IMR-90 (cell line): ENCODE results near the gene MAN2A2. TPM values are rescaled to one million over a fixed set of nuclear protein-coding genes. Genes with fewer than 3 reads are reported as not detected.

Experiments
- ATAC-seq: fragments of 200-7000 bp; cut with Tn5 transposase; 2 replicates; pipeline ENCODE4 v1.9.1; 2020; ENCODE audit warnings: low read depth, mild to moderate bottlenecking, moderate library complexity
- BruUV-seq: library from RNA; stranded (reverse); fragments of 400-500 nt; replicated peaks from 2 replicates; lab custom pipeline; 2021; lab: Mats Ljungman, UMichigan
- CTCF ChIA-PET: fragments of 300-600 bp; formaldehyde crosslinking; extraction: SDS; loops from one replicate; lab custom pipeline; 2021; ENCODE audit warnings: antibody characterized with exemption; lab: Yijun Ruan, JAX
- POLR2A ChIA-PET: fragments of 300-600 bp; sonication (Branson Sonifier 250); formaldehyde crosslinking; loops from one replicate; lab custom pipeline; 2022; ENCODE audit warnings: antibody characterized with exemption; ENCODE audit not compliant: unreplicated experiment; lab: Charles Lee
- DNase-seq: peaks from one replicate; pipeline ENCODE4 v3.0.0; 2013
- H2AFZ ChIP-seq: replicated peaks from 2 replicates; pipeline ENCODE3; 2013; ENCODE audit warnings: low read length, mild to moderate bottlenecking; ENCODE audit not compliant: poor library complexity
- H2AK5ac ChIP-seq: 2 replicates; pipeline ENCODE4 v1.6.1; 2013; ENCODE audit warnings: low read depth, low read length, inconsistent platforms
- H2AK9ac ChIP-seq: replicated peaks from 2 replicates; pipeline ENCODE3; 2013; ENCODE audit warnings: mild to moderate bottlenecking, low read depth, low read length, moderate library complexity; ENCODE audit not compliant: poor library complexity
- H2BK120ac ChIP-seq: 2 replicates; pipeline ENCODE4 v1.6.1; 2013; ENCODE audit warnings: low read depth, low read length, inconsistent platforms
- H2BK15ac ChIP-seq: 3 replicates; pipeline ENCODE4 v1.6.1; 2013; ENCODE audit warnings: low read depth, low read length, inconsistent platforms
- H2BK20ac ChIP-seq: 2 replicates; pipeline ENCODE4 v1.6.1; 2013; ENCODE audit warnings: low read depth, mild to moderate bottlenecking, inconsistent platforms, low read length, moderate library complexity
- H2BK5ac ChIP-seq: 2 replicates; pipeline ENCODE4 v1.6.1; 2013; ENCODE audit warnings: mild to moderate bottlenecking, low read depth, low read length, inconsistent platforms; ENCODE audit not compliant: poor library complexity, severe bottlenecking
- H3K14ac ChIP-seq: replicated peaks from 2 replicates; pipeline ENCODE4 v1.6.1; 2013; ENCODE audit warnings: low read depth, low read length, inconsistent platforms
- H3K18ac ChIP-seq: 2 replicates; pipeline ENCODE4 v1.6.1; 2013; ENCODE audit warnings: low read depth, low read length, control low read depth
- H3K23ac ChIP-seq: 2 replicates; pipeline ENCODE4 v1.6.1; 2013; ENCODE audit warnings: low read depth, low read length, inconsistent platforms
- H3K27ac ChIP-seq: 2 replicates; pipeline ENCODE4 v1.5.1; 2013; ENCODE audit warnings: mild to moderate bottlenecking, control low read depth, low read length; ENCODE audit not compliant: insufficient read depth
- H3K27me3 ChIP-seq: 2 replicates; pipeline ENCODE4 v1.6.1; 2013; ENCODE audit warnings: low read length; ENCODE audit not compliant: control insufficient read depth, insufficient read depth
- H3K36me3 ChIP-seq: 2 replicates; pipeline ENCODE4 v1.6.1; 2013; ENCODE audit warnings: low read length, mixed read lengths; ENCODE audit not compliant: control insufficient read depth, insufficient read depth
- H3K4ac ChIP-seq: 2 replicates; pipeline ENCODE4 v1.6.1; 2013; ENCODE audit warnings: low read depth, low read length, inconsistent platforms
- H3K4me1 ChIP-seq: 2 replicates; pipeline ENCODE4 v1.6.1; 2013; ENCODE audit warnings: low read length, mixed read lengths; ENCODE audit not compliant: control insufficient read depth, insufficient read depth
- H3K4me2 ChIP-seq: 2 replicates; pipeline ENCODE4 v1.6.1; 2013; ENCODE audit warnings: low read depth, mild to moderate bottlenecking, control low read depth, low read length, moderate library complexity
- H3K4me3 ChIP-seq: 2 replicates; pipeline ENCODE4 v1.5.1; 2013; ENCODE audit warnings: low read depth, mild to moderate bottlenecking, control low read depth, low read length, moderate library complexity; ENCODE audit not compliant: insufficient read depth
- H3K56ac ChIP-seq: 2 replicates; pipeline ENCODE4 v1.6.1; 2013; ENCODE audit warnings: low read length, inconsistent platforms; ENCODE audit not compliant: insufficient read depth; ENCODE audit errors: extremely low read depth
- H3K79me1 ChIP-seq, 2 experiments: 2 replicates each; pipeline ENCODE4 v1.6.1; 2013; ENCODE audit warnings: low read length in 2 of 2, inconsistent platforms in 1 of 2, low read depth in 1 of 2
- H3K9ac ChIP-seq: 2 replicates; pipeline ENCODE4 v1.6.1; 2013; ENCODE audit warnings: low read depth, low read length, control low read depth
- H3K9me1 ChIP-seq: 2 replicates; pipeline ENCODE4 v1.6.1; 2013; ENCODE audit warnings: low read length, inconsistent platforms; ENCODE audit not compliant: insufficient read depth
- H3K9me3 ChIP-seq: 2 replicates; pipeline ENCODE4 v1.6.1; 2013; ENCODE audit warnings: low read length; ENCODE audit not compliant: control insufficient read depth, insufficient read depth
- H4K20me1 ChIP-seq: 2 replicates; pipeline ENCODE4 v1.6.1; 2013; ENCODE audit warnings: low read length, inconsistent platforms; ENCODE audit not compliant: insufficient read depth
- H4K5ac ChIP-seq: 2 replicates; pipeline ENCODE4 v1.6.1; 2013; ENCODE audit warnings: mild to moderate bottlenecking, low read depth, low read length, control low read depth
- H4K8ac ChIP-seq, 2 experiments: 2 replicates each; pipeline ENCODE4 v1.6.1; 2013; ENCODE audit warnings: low read depth in 2 of 2, low read length in 2 of 2, control low read depth in 1 of 2, inconsistent platforms in 1 of 2
- H4K91ac ChIP-seq: 2 replicates; pipeline ENCODE4 v1.6.1; 2013; ENCODE audit warnings: low read depth, low read length, inconsistent platforms; ENCODE audit not compliant: insufficient read depth
- BHLHE40 ChIP-seq: fragments of 150-350 bp; IDR thresholded peaks from 2 replicates; pipeline ENCODE4 v1.6.1; 2016; ENCODE audit warnings: mild to moderate bottlenecking, low read depth, low read length
- CHD1 ChIP-seq: IDR thresholded peaks from 2 replicates; pipeline ENCODE4 v1.6.1; 2012; ENCODE audit warnings: low read depth, low read length, improper control_type of control experiment
- CTCF ChIP-seq: conservative IDR thresholded peaks from 2 replicates; pipeline ENCODE4 v1.5.1; 2012; ENCODE audit warnings: mild to moderate bottlenecking, low read depth, low read length, improper control_type of control experiment
- ELK1 ChIP-seq: fragments of 150-350 bp; IDR thresholded peaks from 2 replicates; pipeline ENCODE4 v1.6.1; 2016; ENCODE audit warnings: low read depth, mild to moderate bottlenecking, low read length, moderate library complexity, borderline replicate concordance
- FOS ChIP-seq: fragments of 150-350 bp; IDR thresholded peaks from 2 replicates; pipeline ENCODE4 v1.6.1; 2016; ENCODE audit warnings: low read depth, low read length
- MAFK ChIP-seq: IDR thresholded peaks from 2 replicates; pipeline ENCODE4 v1.6.1; 2012; ENCODE audit warnings: low read depth, low read length, improper control_type of control experiment
- MXI1 ChIP-seq: IDR thresholded peaks from 2 replicates; pipeline ENCODE4 v1.6.1; 2012; ENCODE audit warnings: low read depth, mild to moderate bottlenecking, low read length, moderate library complexity, borderline replicate concordance
- NFE2L2 ChIP-seq: fragments of 150-350 bp; IDR thresholded peaks from 2 replicates; pipeline ENCODE4 v1.6.1; 2016; ENCODE audit warnings: low read depth, mild to moderate bottlenecking, low read length
- POLR2A ChIP-seq: IDR thresholded peaks from 2 replicates; pipeline ENCODE4 v1.6.1; 2012; ENCODE audit warnings: mild to moderate bottlenecking, low read depth, low read length
- RAD21 ChIP-seq: IDR thresholded peaks from 2 replicates; pipeline ENCODE4 v1.6.1; 2012; ENCODE audit warnings: low read length, improper control_type of control experiment
- RCOR1 ChIP-seq: IDR thresholded peaks from 2 replicates; pipeline ENCODE4 v1.6.1; 2012; ENCODE audit warnings: mild to moderate bottlenecking, low read length, improper control_type of control experiment; ENCODE audit not compliant: insufficient replicate concordance
- RFX5 ChIP-seq: IDR thresholded peaks from 2 replicates; pipeline ENCODE4 v1.8.0; 2012; ENCODE audit warnings: low read depth, mild to moderate bottlenecking, low read length, moderate library complexity
- SMC3 ChIP-seq: fragments of 150-350 bp; IDR thresholded peaks from 2 replicates; pipeline ENCODE4 v1.6.1; 2016; ENCODE audit warnings: low read depth, mild to moderate bottlenecking, antibody characterized with exemption, low read length, moderate library complexity
- USF2 ChIP-seq: fragments of 150-350 bp; IDR thresholded peaks from 2 replicates; pipeline ENCODE4 v1.6.1; 2017; ENCODE audit warnings: mild to moderate bottlenecking, antibody characterized with exemption, low read length, low read depth
- WGBS, 2 experiments: methylation state at CpG; one replicate each; pipeline versions ENCODE4 v1.1.5 to v1.1.7; 2013; ENCODE audit warnings: missing lambda C conversion rate in 2 of 2; ENCODE audit not compliant: insufficient read length in 1 of 2; ENCODE audit errors: extremely low coverage in 2 of 2; 5-methylcytosine and 5-hydroxymethylcytosine counted together
- dilution Hi-C: fragments of 300-500 bp; cut with HindIII; formaldehyde crosslinking; loops from one replicate; pipeline ENCODE4 v1.14.3; 2018; ENCODE audit warnings: low sequenced_read_pairs; ENCODE audit not compliant: unreplicated experiment
- in situ Hi-C: fragments of 300-500 bp; cut with MboI; formaldehyde crosslinking; loops from 3 replicates; pipeline ENCODE4 v1.14.3; 2019; ENCODE audit warnings: low sequenced_read_pairs, inconsistent platforms, mixed read lengths
- intact Hi-C: fragments of 100-400 bp; cut with micrococcal nuclease; formaldehyde crosslinking; loops from 2 replicates; pipeline ENCODE4 v1.10.0; 2022
- polyA plus RNA-seq, 3 experiments: library from polyadenylated mRNA; depleted of rRNA; stranded (reverse); fragments of >200 nt; gene quantifications; 2 replicates each; pipeline ENCODE4 v1.2.3, GENCODE V29; 2012; ENCODE audit warnings: low replicate concordance in 1 of 3
- total RNA-seq: library from RNA; depleted of rRNA; stranded (reverse); fragments of >200 nt; gene quantifications from 2 replicates; pipeline ENCODE4 v1.2.3, GENCODE V29; 2012

The MAN2A2 gene
- total and polyA plus RNA-seq, 2 of the 4 experiments (the other 2 are of a cell fraction), result 3.4 to 52.5 TPM

GRCh38 chr15:90968434-90968833, 65.3 kb downstream of the MAN2A2 start:
- DNase-seq (no peak), ATAC-seq (no peak)
- H3K79me1 ChIP-seq, result peaks cover 11 to 23% of the 10 kb centered on the region in 2 experiments; a peak in 3 of 4 replicates
- WGBS, 2 experiments, result no CpG with 5 or more reads among the region's 1 CpG
- BruUV-seq, result no TSS peak
- H3K27me3 ChIP-seq, result no peaks in the 10 kb centered on the region
- in situ Hi-C loops, result no loop called here
- H3K14ac ChIP-seq, result no peak overlapping the region
- no peaks in the 10 kb centered on the region for H3K9me3 ChIP-seq
- H2AK9ac ChIP-seq, result no peak overlapping the region
- no peak overlapping the region for H3K4me2 ChIP-seq
- H3K23ac ChIP-seq, result no peak overlapping the region
- ChIA-PET POLR2A (no interaction called here), CTCF (interaction anchor here (2.0 kb wide), 1 partner anchor 11 kb away, joined by 7 read pairs; no protein-coding TSS in a partner anchor)
- dilution Hi-C loops, result no loop called here
- H2BK20ac ChIP-seq, result no peak overlapping the region
- no peak overlapping the region for H2BK120ac ChIP-seq
- no peak overlapping the region for H3K27ac ChIP-seq
- no peak overlapping the region for H2AK5ac ChIP-seq
- H4K8ac ChIP-seq, result no peak overlapping the region
- peaks cover 31% of the 10 kb centered on the region for H3K36me3 ChIP-seq
- no peak overlapping the region for H3K56ac ChIP-seq
- TF ChIP-seq USF2 (no peak), MAFK (no peak), MXI1 (no peak), FOS (no peak), RCOR1 (no peak), NFE2L2 (no peak), CHD1 (no peak), RAD21 (no peak), BHLHE40 (no peak), ELK1 (no peak), CTCF (no peak), POLR2A (no peak), SMC3 (no peak), RFX5 (no peak)
- 0 out of 2 replicates have a peak, but pooled peaks cover 5% of the 10 kb centered on the region for H3K9me1 ChIP-seq
- no peak overlapping the region for H3K4me3 ChIP-seq
- intact Hi-C loops, result no loop called here
- H4K5ac ChIP-seq, result no peak overlapping the region
- no peaks in the 10 kb centered on the region for H4K20me1 ChIP-seq
- no peak overlapping the region for H3K4ac ChIP-seq
- no peak overlapping the region for H3K9ac ChIP-seq
- H2BK15ac ChIP-seq, result no peak overlapping the region
- no peaks in the 10 kb centered on the region for H3K4me1 ChIP-seq
- no peak overlapping the region for H3K18ac ChIP-seq
- no peak overlapping the region for H2BK5ac ChIP-seq
- no peak overlapping the region for H4K91ac ChIP-seq
- no peak overlapping the region for H2AFZ ChIP-seq
